B cell (primary cell): Measurements from ENCODE around the gene CELF4. TPM values are rescaled to one million over a fixed set of nuclear protein-coding genes. Genes with fewer than 3 reads are reported as not detected.

Source experiments
- ATAC-seq: fragments of 200-7000 bp; cut with Tn5 transposase; one replicate; pipeline ENCODE4 v1.10.0; 2021; ENCODE audit warnings: low read depth, mild to moderate bottlenecking, moderate number of reproducible peaks, moderate library complexity
- CTCF ChIA-PET: fragments of 350-600 bp; sonication (Branson Sonifier 250); formaldehyde crosslinking; loops from one replicate; lab custom pipeline; 2021; ENCODE audit warnings: antibody characterized with exemption, inconsistent platforms; lab: Charles Lee
- POLR2A ChIA-PET: fragments of 350-600 bp; sonication (Branson Sonifier 250); formaldehyde crosslinking; loops from one replicate; lab custom pipeline; 2021; ENCODE audit warnings: antibody characterized with exemption; lab: Charles Lee
- DNase-seq: peaks from one replicate; pipeline ENCODE4 v3.0.0; 2013
- H2AFZ ChIP-seq: 2 replicates; pipeline ENCODE4 v1.6.1; 2012; ENCODE audit warnings: mild to moderate bottlenecking, low read depth, low read length; ENCODE audit not compliant: insufficient read depth, poor library complexity, severe bottlenecking
- H3K27ac ChIP-seq, 2 donors: 1 replicate in 1 of 2; 2 replicates in 1 of 2; pipeline ENCODE4 v1.5.1; 2012 to 2013; ENCODE audit warnings: low read length in 2 of 2, mild to moderate bottlenecking in 2 of 2, moderate library complexity in 1 of 2
- H3K27me3 ChIP-seq, 4 experiments: fragments of 200-600 bp in 1 of 4; sonication (generic) in 1 of 4; replicated peaks in 1 of 4; 1 replicate in 2 of 4; 2 replicates in 2 of 4; pipeline versions ENCODE4 v1.6.1 to v1.7.0; 2013 to 2016; ENCODE audit warnings: low read length in 3 of 4, mild to moderate bottlenecking in 2 of 4, mixed read lengths in 1 of 4, moderate library complexity in 1 of 4; ENCODE audit not compliant: insufficient read depth in 4 of 4, control insufficient read depth in 3 of 4; ENCODE audit errors: control extremely low read depth in 1 of 4
- H3K36me3 ChIP-seq, 2 experiments: replicated peaks in 1 of 2; 1 replicate in 1 of 2; 2 replicates in 1 of 2; pipeline versions ENCODE4 v1.6.1 to v1.7.1; 2013; ENCODE audit warnings: low read length in 1 of 2; ENCODE audit not compliant: insufficient read depth in 2 of 2, control insufficient read depth in 1 of 2; ENCODE audit errors: control extremely low read depth in 1 of 2, extremely low read depth in 1 of 2
- H3K4me1 ChIP-seq, 2 donors: fragments of 200-600 bp in 1 of 2; sonication (generic) in 1 of 2; 1 replicate in 1 of 2; 2 replicates in 1 of 2; pipeline versions ENCODE4 v1.5.1 to v1.6.1; 2013 to 2017; ENCODE audit warnings: low read length in 2 of 2; ENCODE audit not compliant: control insufficient read depth in 2 of 2, insufficient read depth in 2 of 2
- H3K4me2 ChIP-seq: replicated peaks from 2 replicates; pipeline ENCODE3; 2012; ENCODE audit warnings: mild to moderate bottlenecking, low read depth, low read length; ENCODE audit not compliant: poor library complexity, severe bottlenecking
- H3K4me3 ChIP-seq, 5 experiments: fragments of 200-600 bp in 1 of 5; sonication (generic) in 1 of 5; 1 replicate in 3 of 5; 2 replicates in 2 of 5; pipeline versions ENCODE4 v1.5.1 to v1.7.0; 2011 to 2016; ENCODE audit warnings: low read length in 4 of 5, mild to moderate bottlenecking in 4 of 5, low read depth in 2 of 5, control low read depth in 1 of 5, moderate library complexity in 1 of 5; ENCODE audit not compliant: insufficient read depth in 1 of 5; ENCODE audit errors: control extremely low read depth in 1 of 5, extremely low read depth in 1 of 5
- H3K79me2 ChIP-seq: fragments of 200-600 bp; sonication (generic); one replicate; pipeline ENCODE4 v1.6.0; 2016; ENCODE audit warnings: low read length; ENCODE audit not compliant: control insufficient read depth, insufficient read depth
- H3K9ac ChIP-seq: fragments of 200-600 bp; sonication (generic); 2 replicates; pipeline ENCODE4 v1.6.1; 2017; ENCODE audit warnings: mild to moderate bottlenecking, low read length, moderate library complexity
- H3K9me3 ChIP-seq, 3 donors: one replicate each; pipeline versions ENCODE4 v1.6.1 to v1.7.1; 2013; ENCODE audit warnings: low read length in 2 of 3; ENCODE audit not compliant: control insufficient read depth in 2 of 3, insufficient read depth in 1 of 3; ENCODE audit errors: control extremely low read depth in 1 of 3
- H4K20me1 ChIP-seq: 2 replicates; pipeline ENCODE4 v1.6.0; 2012; ENCODE audit warnings: mild to moderate bottlenecking, low read length; ENCODE audit not compliant: insufficient read depth, control insufficient read depth, poor library complexity, severe bottlenecking
- H3K27ac Mint-ChIP-seq: one replicate; pipeline ENCODE4 v1.8.0; 2021; ENCODE audit warnings: mixed read lengths
- H3K27me3 Mint-ChIP-seq: one replicate; pipeline ENCODE4 v1.8.0; 2021; ENCODE audit warnings: mixed read lengths
- H3K4me1 Mint-ChIP-seq: one replicate; pipeline ENCODE4 v1.8.0; 2021; ENCODE audit warnings: mixed read lengths
- H3K4me3 Mint-ChIP-seq: one replicate; pipeline ENCODE4 v1.8.0; 2021; ENCODE audit warnings: mixed read lengths
- H3K9me3 Mint-ChIP-seq: one replicate; pipeline ENCODE4 v1.8.0; 2022; ENCODE audit warnings: mixed read lengths; ENCODE audit not compliant: insufficient read depth
- EZH2 ChIP-seq: IDR thresholded peaks from 2 replicates; pipeline ENCODE4 v1.6.1; 2012; ENCODE audit warnings: borderline replicate concordance, low read depth, mild to moderate bottlenecking, moderate library complexity, low read length; ENCODE audit not compliant: insufficient read depth, poor library complexity, severe bottlenecking
- WGBS: methylation state at CpG from one replicate; pipeline ENCODE4 v1.1.5; 2013; ENCODE audit warnings: missing lambda C conversion rate; ENCODE audit not compliant: insufficient coverage; 5-methylcytosine and 5-hydroxymethylcytosine counted together
- intact Hi-C: fragments of 100-400 bp; cut with micrococcal nuclease; formaldehyde crosslinking; loops from one replicate; pipeline ENCODE4 v1.10.0; 2022
- polyA plus RNA-seq: library from polyadenylated mRNA; depleted of rRNA; stranded (reverse); fragments of >200 nt; gene quantifications from 2 replicates; pipeline ENCODE4 v1.2.3, GENCODE V29; 2012
- total RNA-seq, 2 donors: library from RNA; stranded (reverse); fragments of 120-200 nt in 1 of 2; gene quantifications; 1 replicate in 1 of 2; 2 replicates in 1 of 2; pipeline versions ENCODE4 v1.2.3 to v1.2.4, GENCODE V29; 2013 to 2022
- TF ChIP-seq, protein P1 (sequence below): fragments of 200-600 bp; IDR thresholded peaks from one replicate; pipeline ENCODE4 v1.8.0; 2022; ENCODE audit warnings: antibody characterized with exemption, mild to moderate bottlenecking

The CELF4 gene
- total and polyA plus RNA-seq, 2 donors (not counting 1 experiment from before 2014, with no cell fraction given): not detected

DNA sequence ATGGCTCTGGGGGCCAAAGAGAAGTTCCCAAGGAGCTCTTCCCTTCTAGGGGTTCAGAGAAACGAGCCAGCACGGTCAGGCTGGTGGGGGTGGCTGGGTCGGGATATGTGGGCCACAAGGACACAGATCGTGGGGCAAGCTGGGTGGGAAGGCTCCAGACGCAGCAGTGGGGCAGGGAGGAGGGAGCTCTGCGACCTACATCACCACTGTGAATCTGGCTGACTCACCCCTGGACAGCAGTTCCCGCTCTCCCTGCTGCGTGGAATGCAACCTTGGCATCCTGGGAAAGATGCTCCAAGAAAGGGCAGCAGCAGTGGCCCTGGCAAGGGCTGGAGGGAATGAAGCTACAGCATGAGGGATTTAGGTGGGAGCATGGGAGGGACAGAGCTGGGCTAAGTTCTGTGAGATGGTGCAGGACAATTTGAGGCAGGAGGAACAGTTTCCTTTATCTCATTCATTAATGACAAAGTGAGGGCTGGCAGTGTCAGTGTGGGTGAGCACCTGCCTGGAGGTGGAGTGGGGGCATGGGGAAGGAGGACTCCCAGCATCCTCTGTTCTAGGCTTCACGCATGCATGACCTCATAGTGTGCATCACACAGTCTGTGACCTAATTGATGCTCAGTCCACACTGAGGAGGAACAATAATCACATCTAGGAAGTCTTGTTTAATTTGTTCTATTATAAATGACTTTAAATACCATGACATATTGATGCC lies 25.0 kb downstream of the CELF4 start:
- H3K4me3 ChIP-seq: no peak overlapping the region
- H3K4me3 Mint-ChIP-seq: no peak overlapping the region
- CTCF ChIA-PET: no interaction called here
- peaks cover 0 to 12% (median 0%) of the 10 kb centered on the region in 4 experiments for H3K27me3 ChIP-seq
- peaks cover 0 to 6% (median 0%) of the 10 kb centered on the region in 3 donors for H3K9me3 ChIP-seq
- POLR2A ChIA-PET: no interaction called here
- TF ChIP-seq, protein P1, sequence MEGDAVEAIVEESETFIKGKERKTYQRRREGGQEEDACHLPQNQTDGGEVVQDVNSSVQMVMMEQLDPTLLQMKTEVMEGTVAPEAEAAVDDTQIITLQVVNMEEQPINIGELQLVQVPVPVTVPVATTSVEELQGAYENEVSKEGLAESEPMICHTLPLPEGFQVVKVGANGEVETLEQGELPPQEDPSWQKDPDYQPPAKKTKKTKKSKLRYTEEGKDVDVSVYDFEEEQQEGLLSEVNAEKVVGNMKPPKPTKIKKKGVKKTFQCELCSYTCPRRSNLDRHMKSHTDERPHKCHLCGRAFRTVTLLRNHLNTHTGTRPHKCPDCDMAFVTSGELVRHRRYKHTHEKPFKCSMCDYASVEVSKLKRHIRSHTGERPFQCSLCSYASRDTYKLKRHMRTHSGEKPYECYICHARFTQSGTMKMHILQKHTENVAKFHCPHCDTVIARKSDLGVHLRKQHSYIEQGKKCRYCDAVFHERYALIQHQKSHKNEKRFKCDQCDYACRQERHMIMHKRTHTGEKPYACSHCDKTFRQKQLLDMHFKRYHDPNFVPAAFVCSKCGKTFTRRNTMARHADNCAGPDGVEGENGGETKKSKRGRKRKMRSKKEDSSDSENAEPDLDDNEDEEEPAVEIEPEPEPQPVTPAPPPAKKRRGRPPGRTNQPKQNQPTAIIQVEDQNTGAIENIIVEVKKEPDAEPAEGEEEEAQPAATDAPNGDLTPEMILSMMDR: no peak
- TF ChIP-seq EZH2: no peak
- H3K4me1 Mint-ChIP-seq: peaks cover 3% of the 10 kb centered on the region
- no peaks in the 10 kb centered on the region for H3K4me1 ChIP-seq
- no peak for DNase-seq
- no peaks in the 10 kb centered on the region for H3K79me2 ChIP-seq
- no peaks in the 10 kb centered on the region for H4K20me1 ChIP-seq
- intact Hi-C loops: no loop called here
- no peak overlapping the region for H3K27ac ChIP-seq
- no peaks in the 10 kb centered on the region for H3K36me3 ChIP-seq
- no peaks in the 10 kb centered on the region for H3K9me3 Mint-ChIP-seq
- no peak for ATAC-seq
- H3K9ac ChIP-seq: no peak overlapping the region
- no peak overlapping the region for H3K4me2 ChIP-seq
- H2AFZ ChIP-seq: no peak overlapping the region
- WGBS: 68% methylated on average over 5 of the region's 9 CpGs
- peaks cover 46% of the 10 kb centered on the region for H3K27me3 Mint-ChIP-seq
- H3K27ac Mint-ChIP-seq: no peak overlapping the region

DNA sequence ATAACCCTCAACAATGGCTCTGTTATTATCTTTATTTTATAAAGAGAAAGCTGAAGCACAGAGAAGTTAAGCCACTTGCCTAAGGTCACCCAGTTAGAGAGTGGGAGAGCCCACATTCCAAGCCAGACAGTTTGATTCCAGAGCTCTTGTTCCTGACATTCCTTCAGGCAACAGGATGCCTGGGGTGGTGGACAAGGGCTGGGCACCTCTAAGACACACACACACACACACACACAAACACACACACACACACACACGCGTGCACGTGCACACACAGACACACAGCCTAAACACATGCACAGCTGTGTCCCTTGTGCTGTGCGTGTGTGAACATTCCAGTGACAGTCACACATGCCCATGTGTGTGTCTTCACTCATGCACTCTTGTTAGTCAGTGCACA lies 26.4 kb downstream of the CELF4 start:
- no peak overlapping the region for H3K4me2 ChIP-seq
- H3K9me3 Mint-ChIP-seq: no peaks in the 10 kb centered on the region
- peaks cover 0 to 5% (median 0%) of the 10 kb centered on the region in 3 donors for H3K9me3 ChIP-seq
- H3K27ac Mint-ChIP-seq: no peak overlapping the region
- no peak overlapping the region for H3K4me3 ChIP-seq
- DNase-seq: no peak
- H4K20me1 ChIP-seq: no peaks in the 10 kb centered on the region
- ATAC-seq: no peak
- CTCF ChIA-PET: interaction anchor here (1.2 kb wide), 1 partner anchor 851 kb away, joined by 4 read pairs; no protein-coding TSS in a partner anchor
- WGBS: 93% methylated on average over 4 of the region's 4 CpGs
- H3K4me3 Mint-ChIP-seq: no peak overlapping the region
- H3K4me1 ChIP-seq: no peaks in the 10 kb centered on the region
- H3K27me3 Mint-ChIP-seq: peaks cover 46% of the 10 kb centered on the region
- no peak overlapping the region for H3K9ac ChIP-seq
- H3K27ac ChIP-seq: no peak overlapping the region
- no peaks in the 10 kb centered on the region for H3K36me3 ChIP-seq
- no peak for TF ChIP-seq EZH2
- TF ChIP-seq, protein P1: no peak
- peaks cover 0 to 12% (median 0%) of the 10 kb centered on the region in 4 experiments for H3K27me3 ChIP-seq
- H3K4me1 Mint-ChIP-seq: peaks cover 7% of the 10 kb centered on the region
- H3K79me2 ChIP-seq: no peaks in the 10 kb centered on the region
- H2AFZ ChIP-seq: no peak overlapping the region
- intact Hi-C loops: no loop called here
- POLR2A ChIA-PET: no interaction called here
